Peyer's patch (tissue), 4 donors: ENCODE measurements around the gene TULP4. TPM values are rescaled to one million over a fixed set of nuclear protein-coding genes. Genes with fewer than 3 reads are reported as not detected.
"Not testable (repeated sequence)": the region's sequence is repeated elsewhere in the genome, so short reads cannot be mapped to it uniquely, and the experiment has no call there.

Source experiments
- DNase-seq, 3 donors: peaks; one replicate each; pipeline ENCODE4 v3.0.0-alpha.2; 2017 to 2019
- H3K27ac ChIP-seq, 4 donors: fragments of 200-600 bp; sonication (generic); one replicate each; pipeline ENCODE4 v1.5.1; 2016 to 2019
- H3K27me3 ChIP-seq, 2 donors: fragments of 200-600 bp; sonication (generic); one replicate each; pipeline ENCODE4 v1.5.1; 2019
- H3K36me3 ChIP-seq, 3 donors: fragments of 200-600 bp; sonication (generic); one replicate each; pipeline ENCODE4 v1.5.1; 2016 to 2019
- H3K4me1 ChIP-seq, 4 donors: fragments of 200-600 bp; sonication (generic); one replicate each; pipeline ENCODE4 v1.5.1; 2016 to 2019
- H3K4me3 ChIP-seq, 4 donors: fragments of 200-600 bp; sonication (generic); 1 replicate in 3 of 4; 2 replicates in 1 of 4; pipeline ENCODE4 v1.5.1; 2016 to 2019; ENCODE audit warnings: mild to moderate bottlenecking in 1 of 4
- H3K9me3 ChIP-seq, 4 donors: fragments of 200-600 bp; sonication (generic); one replicate each; pipeline ENCODE4 v1.5.1; 2016 to 2019; ENCODE audit warnings: mild to moderate bottlenecking in 1 of 4
- CTCF ChIP-seq, 6 experiments: fragments of 450-650 bp in 4 of 6; fragments of 200-600 bp in 2 of 6; sonication (generic) in 1 of 6; IDR thresholded peaks; one replicate each; pipeline ENCODE4 v1.5.1; 2017 to 2019; ENCODE audit warnings: antibody characterized with exemption in 6 of 6, mild to moderate bottlenecking in 3 of 6, moderate library complexity in 1 of 6
- POLR2A ChIP-seq, 2 donors: fragments of 450-650 bp; IDR thresholded peaks; one replicate each; pipeline ENCODE4 v1.5.1; 2017; ENCODE audit warnings: antibody characterized with exemption in 2 of 2, mild to moderate bottlenecking in 2 of 2, moderate library complexity in 2 of 2
- total RNA-seq, 4 donors: library from RNA; depleted of rRNA; stranded (reverse); fragments of >200 nt; gene quantifications; one replicate each; pipeline ENCODE4 v1.1.0, GENCODE V29; 2016

The TULP4 gene
- total RNA-seq, 4 donors from 2014 or later, result 197 to 268 (median 206) TPM

GRCh38 chr6:158548418-158549161 lies 236.3 kb downstream of the TULP4 start:
- no peak for DNase-seq
- Histone ChIP-seq H3K4me1 (no peaks in the 10 kb centered on the region), H3K9me3 (no peaks in the 10 kb centered on the region), H3K27me3 (no peaks in the 10 kb centered on the region), H3K36me3 (no peaks in the 10 kb centered on the region), H3K4me3 (no peak overlapping the region), H3K27ac (no peak overlapping the region)
- no peak for TF ChIP-seq CTCF (IDR thresholded peaks at IDR 0.05)
- no peak for TF ChIP-seq POLR2A (IDR thresholded peaks at IDR 0.05)

- DNase-seq, result no peak
- H3K27ac ChIP-seq, result no peak overlapping the region
- H3K9me3 ChIP-seq, result no peaks in the 10 kb centered on the region
- no peaks in the 10 kb centered on the region for H3K27me3 ChIP-seq
- H3K4me1 ChIP-seq, result no peaks in the 10 kb centered on the region
- H3K4me3 ChIP-seq, result no peak overlapping the region
- H3K36me3 ChIP-seq, result no peaks in the 10 kb centered on the region
- TF ChIP-seq CTCF (IDR thresholded peaks at IDR 0.05), result no peak
- no peak for TF ChIP-seq POLR2A (IDR thresholded peaks at IDR 0.05)
Observed at GRCh38 chr6:158552055-158552795, 240.0 kb downstream of the TULP4 start.

GRCh38 chr6:158552796-158553138 lies 240.5 kb downstream of the TULP4 start:
- no peaks in the 10 kb centered on the region for H3K36me3 ChIP-seq
- H3K27me3 ChIP-seq, result no peaks in the 10 kb centered on the region
- no peak overlapping the region for H3K4me3 ChIP-seq
- no peaks in the 10 kb centered on the region for H3K9me3 ChIP-seq
- no peak for DNase-seq
- no peak overlapping the region for H3K27ac ChIP-seq
- TF ChIP-seq POLR2A (IDR thresholded peaks at IDR 0.05) (no peak), CTCF (IDR thresholded peaks at IDR 0.05) (no peak)
- no peaks in the 10 kb centered on the region for H3K4me1 ChIP-seq

GRCh38 chr6:158554611-158555361 lies 242.5 kb downstream of the TULP4 start:
- Histone ChIP-seq H3K4me3 (no peak overlapping the region), H3K27me3 (no peaks in the 10 kb centered on the region), H3K4me1 (no peaks in the 10 kb centered on the region), H3K27ac (no peak overlapping the region), H3K36me3 (no peaks in the 10 kb centered on the region), H3K9me3 (no peaks in the 10 kb centered on the region)
- TF ChIP-seq POLR2A (IDR thresholded peaks at IDR 0.05), result no peak
- TF ChIP-seq CTCF (IDR thresholded peaks at IDR 0.05), result no peak
- no peak for DNase-seq

- no peaks in the 10 kb centered on the region for H3K9me3 ChIP-seq
- TF ChIP-seq CTCF (IDR thresholded peaks at IDR 0.05) (no peak), POLR2A (IDR thresholded peaks at IDR 0.05) (no peak)
- no peak overlapping the region for H3K27ac ChIP-seq
- DNase-seq, result no peak
- H3K4me3 ChIP-seq, result no peak overlapping the region
- H3K36me3 ChIP-seq, result no peaks in the 10 kb centered on the region
- peaks cover 0 to 3% (median 2%) of the 10 kb centered on the region in 4 donors for H3K4me1 ChIP-seq
- H3K27me3 ChIP-seq, result no peaks in the 10 kb centered on the region
Observed at GRCh38 chr6:158556113-158556512, 243.8 kb downstream of the TULP4 start.

GRCh38 chr6:158557110-158557509 lies 244.8 kb downstream of the TULP4 start:
- H3K36me3 ChIP-seq, H3K9me3 ChIP-seq, H3K27me3 ChIP-seq, H3K27ac ChIP-seq, DNase-seq, H3K4me3 ChIP-seq: not testable (repeated sequence)
- peaks cover 0 to 13% (median 10%) of the 10 kb centered on the region in 4 donors for H3K4me1 ChIP-seq
